Stimulated activated CD4-positive, alpha-beta T cell treated with anti-CD3 and anti-CD28 coated beads, TNF-alpha, amount 100 ng/mL, for 48 hours (primary cell): ENCODE results near the gene MAPKAP1.

Experiments used
- DNase-seq, 3 donors: peaks; one replicate each; pipeline ENCODE4 v3.0.0-alpha.2; 2020; ENCODE audit warnings: low read depth in 3 of 3

The MAPKAP1 gene

DNA sequence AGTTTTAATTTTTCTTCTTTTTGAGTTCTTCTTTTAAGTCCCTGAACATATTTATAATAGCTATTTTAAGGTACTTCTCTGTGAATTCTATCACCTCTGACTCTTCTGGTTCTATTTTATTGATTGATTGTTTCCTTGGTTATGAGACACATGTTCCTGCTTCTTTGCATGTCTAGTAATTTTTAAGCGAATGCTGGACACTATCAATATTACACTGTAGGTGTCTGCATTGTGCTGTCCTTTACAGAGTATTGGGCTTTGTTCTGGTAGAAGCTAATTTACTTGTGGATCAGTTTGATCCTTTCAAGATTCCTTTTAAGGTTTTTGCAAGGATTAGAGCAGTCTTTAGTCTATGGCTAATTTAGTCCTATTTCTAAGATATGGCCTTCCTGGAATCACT is 249.7 kb downstream of the MAPKAP1 start:
- DNase-seq, result no peak

- no peak for DNase-seq
Observed at GRCh38 chr9:125455876-125456275, 251.1 kb downstream of the MAPKAP1 start.

- no peak for DNase-seq
Observed at GRCh38 chr9:125455132-125455531, 251.9 kb downstream of the MAPKAP1 start.

- no peak for DNase-seq
Observed at GRCh38 chr9:125447202-125447802, 259.7 kb downstream of the MAPKAP1 start.

- DNase-seq, result no peak
Observed at GRCh38 chr9:125446561-125447094, 260.4 kb downstream of the MAPKAP1 start.

DNA sequence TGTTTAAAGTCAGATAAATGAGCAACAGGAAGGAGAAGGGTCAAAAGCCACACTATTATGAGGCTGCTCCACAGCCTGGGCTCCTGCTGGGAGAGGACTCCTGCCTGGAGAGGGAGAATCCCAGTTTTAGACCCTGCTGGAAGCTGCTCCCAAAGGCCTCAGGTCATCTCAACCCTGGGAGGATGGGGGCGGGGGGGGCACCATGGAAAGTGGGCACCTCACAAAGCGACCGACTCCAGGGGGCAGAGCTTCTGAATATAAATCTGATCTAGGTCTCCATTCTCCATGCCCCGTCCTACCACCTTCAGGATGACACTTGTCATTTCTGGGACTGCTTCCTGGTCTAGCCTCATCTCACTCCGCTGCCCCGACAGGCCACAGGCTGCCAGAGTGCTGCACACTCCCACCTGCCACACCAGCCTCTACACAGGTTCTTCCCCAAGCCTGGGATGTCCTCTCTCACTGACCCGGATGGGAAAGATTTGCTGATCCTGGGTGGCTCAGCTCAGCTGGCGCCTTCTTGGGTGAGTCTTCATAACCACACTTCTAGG is 262.0 kb downstream of the MAPKAP1 start:
- no peak for DNase-seq

DNA sequence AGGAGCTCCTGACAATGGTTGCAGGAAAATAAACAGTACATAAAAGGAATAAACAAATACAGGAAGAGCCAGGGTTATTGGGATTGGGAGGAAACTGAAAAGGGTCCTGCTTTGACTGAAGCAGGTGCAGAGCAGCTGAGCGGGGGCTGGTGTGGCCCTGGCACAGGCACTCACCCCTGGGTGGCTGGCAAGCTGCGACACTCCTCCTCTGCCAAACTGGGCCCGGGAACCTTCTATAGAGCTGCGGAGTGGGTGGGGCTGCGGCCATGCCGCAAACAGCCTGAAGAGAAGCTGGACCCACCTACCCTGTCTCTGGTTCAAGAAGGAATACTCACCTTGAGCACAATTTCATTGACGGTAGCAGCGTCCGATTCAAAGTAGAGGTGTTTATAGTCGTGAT is 262.8 kb downstream of the MAPKAP1 start:
- DNase-seq, result no peak

GRCh38 chr9:125443367-125443766 is 263.6 kb downstream of the MAPKAP1 start:
- DNase-seq, result no peak

- no peak for DNase-seq
Observed at GRCh38 chr9:125442452-125442851, 264.6 kb downstream of the MAPKAP1 start.

GRCh38 chr9:125440411-125440810 is 266.6 kb downstream of the MAPKAP1 start:
- DNase-seq, result no peak

GRCh38 chr9:125439434-125440272 is 267.4 kb downstream of the MAPKAP1 start:
- DNase-seq, result no peak

DNA sequence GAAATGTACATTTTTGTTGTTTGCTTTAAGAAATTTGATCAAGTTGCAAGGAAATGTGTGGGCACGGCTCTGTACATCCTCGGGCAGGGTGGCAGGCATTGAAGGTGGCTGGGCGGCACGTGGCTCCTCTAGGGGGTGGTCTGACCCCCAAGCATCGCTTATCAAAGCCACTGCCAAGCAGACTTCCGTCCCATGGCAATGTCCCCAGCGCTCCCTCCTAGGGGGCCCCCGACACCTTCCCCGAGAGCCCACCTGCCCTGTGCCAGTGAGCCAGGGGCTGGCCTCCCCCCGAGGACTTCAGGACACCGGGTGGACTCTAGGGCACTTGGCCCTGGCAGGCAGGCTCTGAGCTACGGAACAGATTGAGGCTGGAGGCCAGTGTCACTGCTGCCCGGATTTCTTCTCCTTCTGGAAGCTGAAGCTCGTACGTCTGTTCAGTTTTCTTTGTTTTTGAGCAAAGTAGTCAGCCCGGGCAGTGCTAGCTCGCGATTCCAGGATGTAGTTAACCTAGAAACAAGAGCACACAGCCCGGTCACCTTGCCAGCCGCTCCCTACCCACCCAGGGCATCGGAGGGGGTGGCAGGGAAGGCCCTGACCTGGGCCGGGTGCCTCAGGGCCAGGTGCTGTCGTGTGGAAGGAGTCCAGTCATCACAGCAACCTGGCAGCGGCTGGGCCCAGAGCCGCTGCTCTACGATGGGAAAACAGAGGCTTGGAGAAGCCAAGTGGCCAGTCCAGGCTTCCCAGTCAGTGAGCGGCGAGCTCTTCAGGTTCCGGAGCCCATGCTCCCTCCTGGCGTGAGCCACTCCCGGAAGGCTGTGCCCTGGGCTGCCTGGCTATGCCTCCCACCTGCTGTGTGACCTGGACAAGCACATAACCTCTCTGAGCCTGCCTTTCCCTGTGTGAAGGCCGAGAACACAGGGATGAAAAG is 268.2 kb downstream of the MAPKAP1 start:
- no peak for DNase-seq

- DNase-seq, result no peak
Observed at GRCh38 chr9:125437771-125438221, 269.2 kb downstream of the MAPKAP1 start.

GRCh38 chr9:125436613-125437443 is 270.2 kb downstream of the MAPKAP1 start:
- no peak for DNase-seq

DNA sequence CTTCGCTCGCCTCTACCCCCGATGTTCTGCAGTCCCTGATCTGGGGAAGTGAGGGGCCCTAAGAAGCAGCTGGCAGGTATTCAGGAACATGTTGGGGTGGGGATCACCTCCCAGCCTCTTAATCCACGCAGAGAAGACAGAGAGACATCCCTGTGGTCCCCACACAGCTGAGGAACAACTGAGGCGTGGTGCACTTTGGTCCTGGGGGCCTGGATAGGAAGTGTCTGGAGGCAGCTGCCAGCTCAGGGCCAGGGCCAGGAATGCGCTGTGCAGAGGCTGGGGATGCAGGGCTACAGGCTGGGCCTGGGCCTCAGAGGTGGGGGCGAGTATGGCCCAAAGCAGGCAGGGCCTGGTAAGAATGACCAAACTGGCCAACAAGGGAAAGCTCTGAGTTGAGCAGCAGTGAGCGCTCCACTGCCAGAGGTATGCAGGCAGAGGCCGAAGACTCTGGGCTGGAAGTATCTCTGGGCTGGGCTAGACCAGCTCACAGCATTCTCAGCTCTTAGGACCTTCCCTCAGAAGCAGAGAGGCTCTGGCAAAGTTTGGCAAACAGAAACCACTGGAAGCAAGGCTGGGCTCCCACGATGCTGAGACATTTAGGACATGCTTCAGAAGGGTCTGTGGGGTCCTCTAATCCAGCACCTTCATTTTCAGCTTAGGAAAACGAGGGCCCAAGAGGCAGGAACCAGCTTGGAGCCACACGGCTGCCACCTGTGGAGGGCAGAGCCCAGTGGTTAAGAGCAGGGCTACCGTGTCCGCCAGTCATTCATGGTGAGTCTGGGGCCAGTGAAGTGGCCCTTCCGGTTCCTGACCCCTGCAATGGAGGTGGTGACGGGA is 271.0 kb downstream of the MAPKAP1 start:
- no peak for DNase-seq

GRCh38 chr9:125434986-125435775 is 271.8 kb downstream of the MAPKAP1 start:
- DNase-seq, result no peak

DNA sequence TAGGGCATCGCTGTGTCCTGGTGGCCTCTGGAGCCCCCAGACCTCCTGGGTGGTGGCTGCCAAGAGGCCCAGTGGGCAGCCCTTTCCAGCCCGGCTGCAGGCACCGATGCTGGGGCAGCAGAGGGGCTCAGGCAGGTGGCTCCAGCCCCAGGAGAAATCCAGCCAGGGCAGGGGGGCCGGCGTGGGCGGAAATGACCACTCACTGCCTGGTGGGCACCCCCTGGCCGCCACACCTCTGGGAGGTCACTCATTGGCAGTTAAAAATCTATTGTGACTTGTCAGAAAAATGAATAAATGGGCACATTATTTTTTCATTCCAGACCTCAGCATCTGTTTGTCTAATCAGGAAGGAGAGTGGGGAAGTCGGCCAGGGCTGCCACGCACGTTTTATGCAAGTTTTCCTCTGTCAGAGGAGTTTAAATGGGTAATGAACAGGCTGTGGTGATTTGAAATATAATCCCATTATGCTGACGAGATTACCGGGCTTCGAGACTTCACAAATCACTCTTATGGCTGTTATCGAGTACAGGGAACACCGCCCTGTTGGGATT is 273.5 kb downstream of the MAPKAP1 start:
- DNase-seq, result no peak

GRCh38 chr9:125432715-125433385 is 274.2 kb downstream of the MAPKAP1 start:
- DNase-seq, result no peak
